Measurements from ENCODE around the gene SRC.

- TF ChIP-seq CTCF (IDR thresholded peaks at IDR 0.05 in 8 of 11, conservative IDR thresholded peaks at IDR 0.05 in 3 of 11): no peak
- TF ChIP-seq POLR2A (IDR thresholded peaks at IDR 0.05): no peak
These were observed 23.9 kb downstream of the SRC start for GRCh38 chr20:37369846-37370245.
